Epidermal melanocyte (primary cell): ENCODE data around the gene FGF1.

Source experiments
- DNase-seq: peaks from one replicate; pipeline ENCODE4 v3.0.0; 2011; ENCODE audit warnings: low spot score; ENCODE audit not compliant: insufficient read length

Gene FGF1

DNA sequence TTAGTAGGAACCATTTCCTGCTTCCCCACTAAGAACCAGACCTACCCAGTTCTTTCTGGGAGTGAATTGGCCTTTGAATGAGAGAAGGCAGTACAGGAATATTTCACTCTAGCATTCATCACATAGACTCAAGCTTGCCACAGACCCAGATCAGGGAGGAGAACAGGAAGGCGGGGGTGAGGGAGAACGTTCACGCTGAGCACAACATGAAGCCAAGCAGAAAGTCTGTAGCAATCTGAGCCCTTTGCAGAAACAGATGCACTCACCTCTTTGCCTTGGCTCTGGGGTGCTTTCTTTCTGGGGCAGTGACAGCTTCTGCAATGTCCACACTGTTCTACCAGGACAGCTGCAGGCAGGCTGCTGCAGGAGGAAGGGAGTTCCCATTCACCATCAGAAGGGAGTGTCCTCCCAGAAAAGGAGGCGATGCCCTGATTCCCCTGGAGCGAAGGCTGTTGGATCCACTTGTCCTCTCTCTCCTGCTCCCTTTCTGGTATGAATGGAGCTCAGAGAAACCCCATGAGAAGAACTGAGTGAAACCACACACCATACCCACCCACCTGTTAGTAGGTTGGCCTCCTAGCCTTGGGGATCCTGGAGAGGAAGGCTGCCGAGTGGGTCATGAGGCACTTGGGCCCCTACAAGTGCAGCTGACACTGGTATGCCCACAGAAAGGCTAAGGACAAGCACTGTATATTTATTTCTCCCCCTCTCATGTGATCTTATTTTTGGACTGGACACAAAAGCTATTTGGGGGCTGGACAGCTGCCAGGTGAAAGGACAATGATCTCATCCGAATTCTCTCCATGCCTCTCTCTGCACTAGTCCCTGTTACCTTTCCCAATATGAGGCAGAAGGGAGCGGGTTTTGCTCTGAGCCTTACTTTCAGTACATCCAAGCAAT is 11.7 kb upstream of the FGF1 start:
- DNase-seq = no peak

DNA sequence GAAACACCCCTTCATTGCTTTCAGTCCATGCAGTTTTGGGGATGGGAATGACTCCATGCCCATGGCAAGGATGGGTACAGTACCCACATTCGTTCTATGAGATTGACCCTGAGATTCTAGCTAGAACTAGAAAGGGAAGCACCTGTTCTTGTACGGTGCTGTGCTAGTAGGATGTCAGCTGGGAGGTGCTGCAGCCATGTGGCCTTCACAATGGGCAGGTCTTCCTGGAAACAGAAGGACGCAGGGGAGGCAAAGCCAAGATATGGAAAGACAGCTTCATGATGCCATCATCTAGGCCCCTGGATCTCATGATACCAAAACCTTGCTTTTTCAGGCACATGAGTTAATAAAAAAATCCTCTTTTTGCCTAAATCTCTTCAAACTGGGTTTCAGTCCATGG is 10.5 kb upstream of the FGF1 start:
- no peak for DNase-seq

GRCh38 chr5:142694092-142694856 is 8.4 kb upstream of the FGF1 start:
- DNase-seq = no peak

DNA sequence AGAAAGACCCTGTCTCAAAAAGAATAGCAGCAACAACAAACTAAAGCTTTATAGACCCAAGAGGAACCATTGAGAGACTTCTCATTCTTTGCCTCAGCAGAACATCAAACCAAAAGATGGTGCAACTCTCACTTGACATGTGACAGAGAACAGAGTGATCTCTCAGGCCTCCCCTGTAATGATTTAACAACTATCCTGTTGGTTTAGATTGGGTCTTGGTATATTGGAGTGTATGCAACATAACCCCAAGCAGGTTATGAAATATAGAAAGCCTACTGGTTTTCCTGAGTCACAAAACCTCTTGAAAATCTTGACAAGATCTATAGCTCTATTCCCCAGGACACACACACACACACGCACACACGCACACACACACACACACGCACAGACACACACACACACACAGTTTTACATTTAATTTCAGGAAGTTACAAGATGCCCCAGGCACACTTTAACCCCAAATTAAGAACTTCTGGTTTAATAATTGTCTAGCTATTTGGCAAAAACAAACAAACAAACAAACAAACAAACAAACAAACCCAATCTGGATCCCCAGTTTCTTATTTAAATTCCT is 6.5 kb upstream of the FGF1 start:
- no peak for DNase-seq

DNA sequence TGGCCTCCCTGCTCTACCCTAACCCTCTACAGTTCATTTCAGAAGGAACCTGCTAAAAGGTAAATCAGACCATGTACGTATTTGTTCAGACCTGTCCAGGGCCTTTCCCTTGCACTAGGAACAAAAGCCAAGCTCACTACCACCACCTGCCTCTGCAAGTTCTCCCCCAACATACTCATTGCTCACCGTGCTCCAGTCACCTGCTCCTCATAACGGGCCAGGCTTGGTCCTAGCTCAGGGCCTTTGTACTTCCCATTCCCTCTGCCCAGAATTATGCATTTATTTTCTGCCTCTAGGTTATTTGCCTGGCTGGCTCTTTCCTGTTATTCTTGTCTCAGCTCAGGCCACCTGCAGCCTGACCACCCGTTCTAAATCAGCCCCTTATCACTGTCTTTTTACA is 4.8 kb upstream of the FGF1 start:
- no peak for DNase-seq

GRCh38 chr5:142689081-142689480 is 3.2 kb upstream of the FGF1 start:
- no peak for DNase-seq

GRCh38 chr5:142688281-142688989 is 2.5 kb upstream of the FGF1 start:
- DNase-seq = no peak

DNA sequence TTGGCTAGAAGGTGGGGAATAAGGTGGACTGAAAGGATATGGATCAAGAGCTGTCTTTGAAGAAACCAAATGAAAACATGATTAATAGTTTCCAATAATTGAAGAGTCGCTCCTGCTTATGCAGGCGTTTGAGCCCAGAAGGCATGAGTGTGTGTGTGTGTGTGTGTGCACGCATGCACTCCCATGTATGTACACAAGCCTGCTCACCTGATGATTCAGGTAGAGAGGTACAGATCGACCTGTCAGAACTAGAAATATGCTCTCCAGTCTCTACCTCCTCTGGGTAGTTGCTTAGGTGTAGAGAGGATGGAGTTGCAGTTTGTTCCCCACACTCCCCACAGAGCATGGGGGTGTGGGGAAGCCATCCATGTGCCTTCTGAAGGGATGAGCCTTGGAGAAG is 1.1 kb upstream of the FGF1 start:
- no peak for DNase-seq

DNA sequence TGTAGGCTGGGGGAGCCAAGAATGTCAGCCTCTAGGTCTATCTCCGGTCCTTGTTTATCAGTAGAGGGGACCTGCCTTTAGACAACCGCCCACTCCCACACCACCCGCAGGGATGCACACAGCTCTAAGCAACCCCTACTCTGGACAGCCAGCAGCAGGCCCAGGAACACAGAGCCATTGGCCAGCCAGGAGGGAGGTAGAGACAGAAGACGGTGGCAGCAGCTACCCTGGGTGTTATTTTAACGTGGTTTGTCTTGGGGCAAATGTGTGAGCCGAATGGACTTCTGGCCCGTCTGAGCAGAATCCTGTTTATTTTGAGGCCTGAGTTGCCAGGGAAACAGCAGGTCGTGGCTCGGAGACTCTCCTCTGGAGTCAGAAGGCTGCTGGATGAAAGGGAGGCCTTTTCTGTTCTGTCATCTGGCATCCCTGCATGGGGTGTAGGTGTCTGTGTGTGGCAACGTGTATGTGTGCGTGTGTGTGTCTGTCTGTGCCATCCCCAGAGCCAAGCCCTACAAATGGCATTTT is 382 bp upstream of the FGF1 start:
- DNase-seq = no peak

DNA sequence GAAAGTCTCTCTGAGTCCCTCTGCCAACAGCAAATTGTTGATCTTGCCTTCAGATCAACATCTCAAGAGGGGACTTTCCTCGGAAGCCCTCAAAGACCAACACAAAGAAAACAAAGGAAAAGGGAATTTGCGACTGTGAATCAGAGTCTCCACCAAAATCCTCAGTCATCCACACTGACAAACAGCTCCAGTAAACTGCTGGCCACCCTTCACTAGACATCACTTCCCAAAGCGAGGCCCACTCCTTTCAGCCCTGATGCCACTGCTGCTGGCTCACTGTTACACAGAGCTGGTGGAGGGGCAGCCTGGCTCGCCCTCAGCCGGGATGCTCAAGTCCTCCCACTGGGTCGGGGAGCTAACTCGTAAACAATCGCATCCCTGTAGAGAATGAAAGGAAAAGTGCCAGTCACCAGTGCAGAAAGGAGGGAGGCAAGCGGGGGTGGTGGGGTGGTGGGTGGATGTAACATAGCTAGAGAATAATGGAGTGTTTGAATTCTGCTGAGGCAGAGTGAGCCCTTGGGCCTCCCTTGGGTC is 1.3 kb downstream of the FGF1 start:
- peak; percentile 43 for DNase-seq

- no peak for DNase-seq
Observed at GRCh38 chr5:142683881-142684505, 1.9 kb downstream of the FGF1 start.

DNA sequence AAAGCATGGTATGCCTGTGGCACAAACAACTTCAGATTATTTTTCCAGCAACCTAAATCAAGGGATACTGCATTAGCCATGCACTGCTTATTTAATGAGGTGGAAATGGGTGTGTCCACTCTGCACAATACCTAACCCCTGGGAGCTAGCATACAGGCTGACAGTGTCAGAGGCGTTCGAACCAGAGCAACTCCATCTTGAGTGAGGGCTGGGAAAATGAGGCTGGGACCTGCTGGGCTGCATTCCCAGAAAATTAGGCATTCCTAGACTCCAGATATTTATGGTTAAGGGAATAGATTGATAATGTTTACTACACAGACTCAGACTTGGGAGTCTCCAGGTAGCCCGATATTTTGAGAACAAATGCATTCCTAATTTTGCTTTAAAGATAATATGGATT is 2.8 kb downstream of the FGF1 start:
- DNase-seq = no peak

- no peak for DNase-seq
Observed at GRCh38 chr5:142680605-142681259, 5.2 kb downstream of the FGF1 start.

GRCh38 chr5:142679744-142680143 is 6.1 kb downstream of the FGF1 start:
- no peak for DNase-seq

DNA sequence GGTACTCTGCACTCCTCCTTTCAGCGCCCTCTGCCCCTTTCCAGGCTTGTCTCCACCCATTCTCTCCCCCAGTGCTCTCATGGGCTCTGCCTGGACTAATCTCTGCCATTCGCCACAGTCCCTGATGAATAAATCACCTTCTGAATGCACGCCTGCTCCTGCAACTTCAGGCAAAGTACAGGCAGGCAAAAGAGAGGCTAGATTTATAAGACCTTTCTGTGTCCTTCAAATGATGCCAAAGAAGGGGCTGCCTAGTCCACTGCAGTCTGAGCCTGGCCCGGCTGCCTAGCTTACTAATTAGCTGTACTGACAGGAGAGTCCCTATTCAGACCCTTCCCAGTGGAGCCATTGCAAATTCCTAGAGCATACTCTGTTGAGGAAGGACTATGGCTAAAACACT is 7.4 kb downstream of the FGF1 start:
- DNase-seq = no peak

- no peak for DNase-seq
Observed at GRCh38 chr5:142677198-142677597, 8.7 kb downstream of the FGF1 start.

- DNase-seq = no peak
Observed at GRCh38 chr5:142676318-142676717, 9.6 kb downstream of the FGF1 start.

GRCh38 chr5:142674531-142675469 is 11.1 kb downstream of the FGF1 start:
- DNase-seq = no peak

DNA sequence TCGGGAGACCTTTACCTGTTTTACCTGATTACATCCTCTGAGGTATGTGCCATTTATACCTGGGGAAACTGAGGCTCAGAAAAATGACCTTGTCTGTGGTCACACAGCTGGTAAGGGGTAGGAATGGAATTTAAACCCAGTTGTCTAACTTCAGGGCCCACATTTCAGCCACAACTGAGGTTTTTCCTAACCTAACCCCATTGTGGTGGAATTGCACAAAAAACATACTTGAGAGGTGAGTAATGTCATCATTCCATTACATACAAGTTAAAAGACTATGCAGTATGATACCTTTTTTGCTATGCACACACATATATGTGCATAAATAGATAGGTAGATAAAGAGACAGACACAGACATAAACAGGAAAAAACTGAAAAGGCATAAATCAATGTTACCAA is 14.1 kb downstream of the FGF1 start:
- DNase-seq = peak; percentile 34
